AG04449 (cell line): ENCODE data around the gene DYNLRB1.

Experiments
- CTCF ChIA-PET: fragments of 350-600 bp; formaldehyde crosslinking; extraction: SDS; loops from one replicate; lab custom pipeline; 2021; ENCODE audit warnings: antibody characterized with exemption; lab: Yijun Ruan, JAX
- POLR2A ChIA-PET: fragments of 400-600, 350-600 bp; formaldehyde crosslinking; extraction: SDS; loops from one replicate; lab custom pipeline; 2020; ENCODE audit warnings: antibody characterized with exemption, inconsistent platforms; lab: Yijun Ruan, JAX
- DNase-seq: peaks from one replicate; pipeline ENCODE4 v3.0.0-alpha.2; 2010; ENCODE audit warnings: low read depth, low spot score
- H3K4me3 ChIP-seq: 2 replicates; pipeline ENCODE4 v1.5.1; 2011; ENCODE audit warnings: low read depth, mild to moderate bottlenecking, control low read depth, low read length
- CTCF ChIP-seq: IDR thresholded peaks from one replicate; pipeline ENCODE4 v1.5.1; 2011; ENCODE audit warnings: mild to moderate bottlenecking, moderate library complexity, low read length, control low read depth, inconsistent platforms; ENCODE audit not compliant: insufficient read depth; ENCODE audit errors: missing control alignments

Gene DYNLRB1

GRCh38 chr20:34574426-34574825 lies 58.2 kb downstream of the DYNLRB1 start:
- no peak overlapping the region for H3K4me3 ChIP-seq
- no peak for DNase-seq
- TF ChIP-seq CTCF: no peak
- ChIA-PET POLR2A (no interaction called here), CTCF (interaction anchor here (1.1 to 1.7 kb wide), 2 partner anchors 10 to 195 kb away, joined by 5 to 9 read pairs; no protein-coding TSS in a partner anchor)

GRCh38 chr20:34574861-34575260 lies 58.6 kb downstream of the DYNLRB1 start:
- POLR2A ChIA-PET: no interaction called here
- DNase-seq: no peak
- H3K4me3 ChIP-seq: no peak overlapping the region
- TF ChIP-seq CTCF: no peak
- CTCF ChIA-PET: interaction anchor here (1.1 to 1.7 kb wide), 2 partner anchors 10 to 194 kb away, joined by 5 to 9 read pairs; no protein-coding TSS in a partner anchor

GRCh38 chr20:34575271-34575670 lies 59.0 kb downstream of the DYNLRB1 start:
- TF ChIP-seq CTCF: no peak
- POLR2A ChIA-PET: no interaction called here
- no peak for DNase-seq
- CTCF ChIA-PET: interaction anchor here (1.7 kb wide), 1 partner anchor 194 kb away, joined by 9 read pairs; no protein-coding TSS in a partner anchor
- no peak overlapping the region for H3K4me3 ChIP-seq

GRCh38 chr20:34575756-34576155 lies 59.5 kb downstream of the DYNLRB1 start:
- POLR2A ChIA-PET: no interaction called here
- no peak overlapping the region for H3K4me3 ChIP-seq
- CTCF ChIA-PET: interaction anchor here (1.7 kb wide), 1 partner anchor 193 kb away, joined by 9 read pairs; no protein-coding TSS in a partner anchor
- TF ChIP-seq CTCF: no peak
- no peak for DNase-seq

- no peak for DNase-seq
- TF ChIP-seq CTCF: no peak
- ChIA-PET CTCF (interaction anchor here (4.3 to 8.6 kb wide), 2 partner anchors 131 to 191 kb away, joined by 21 to 102 read pairs; no protein-coding TSS in a partner anchor), POLR2A (no interaction called here)
- no peak overlapping the region for H3K4me3 ChIP-seq
These were observed 60.8 kb downstream of the DYNLRB1 start for GRCh38 chr20:34577061-34577460.

- CTCF ChIA-PET: interaction anchor here (0.8 to 8.6 kb wide), 10 partner anchors 13 to 386 kb away, joined by 3 to 102 read pairs (median 4); no protein-coding TSS in a partner anchor
- POLR2A ChIA-PET: interaction anchor here (1.2 kb wide), 1 partner anchor 135 kb away, joined by 3 read pairs; no protein-coding TSS in a partner anchor
- H3K4me3 ChIP-seq: no peak overlapping the region
- TF ChIP-seq CTCF: no peak
- no peak for DNase-seq
These were observed 61.8 kb downstream of the DYNLRB1 start for GRCh38 chr20:34578025-34578424.
